GM19193 (cell line): ENCODE results near the gene C21orf58.

ENCODE experiments used
- POLR2A ChIP-seq: IDR thresholded peaks from 4 replicates; pipeline ENCODE4 v1.6.1; 2011; ENCODE audit not compliant: insufficient read depth, insufficient read length; ENCODE audit errors: extremely low read depth

Gene C21orf58

DNA sequence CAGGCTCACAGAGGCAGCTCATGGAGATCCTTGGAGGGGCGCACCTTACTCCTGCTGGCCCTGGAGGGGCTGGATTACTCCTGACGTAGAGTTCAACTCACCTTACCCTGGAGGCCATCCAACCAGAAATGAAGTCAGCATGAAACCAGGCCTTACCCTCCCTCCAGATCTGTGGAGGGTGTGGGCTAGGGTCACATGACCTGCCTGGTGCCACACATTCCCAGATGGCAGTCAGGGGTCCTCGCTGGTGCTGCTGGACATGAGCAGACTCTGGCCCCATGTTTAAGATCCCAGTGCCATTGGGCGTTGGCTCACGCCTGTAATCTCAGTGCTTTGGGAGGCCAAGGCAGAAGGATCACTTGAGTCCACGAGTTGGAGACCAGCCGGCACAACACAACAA lies 4.5 kb downstream of the C21orf58 start:
- TF ChIP-seq POLR2A: no peak

DNA sequence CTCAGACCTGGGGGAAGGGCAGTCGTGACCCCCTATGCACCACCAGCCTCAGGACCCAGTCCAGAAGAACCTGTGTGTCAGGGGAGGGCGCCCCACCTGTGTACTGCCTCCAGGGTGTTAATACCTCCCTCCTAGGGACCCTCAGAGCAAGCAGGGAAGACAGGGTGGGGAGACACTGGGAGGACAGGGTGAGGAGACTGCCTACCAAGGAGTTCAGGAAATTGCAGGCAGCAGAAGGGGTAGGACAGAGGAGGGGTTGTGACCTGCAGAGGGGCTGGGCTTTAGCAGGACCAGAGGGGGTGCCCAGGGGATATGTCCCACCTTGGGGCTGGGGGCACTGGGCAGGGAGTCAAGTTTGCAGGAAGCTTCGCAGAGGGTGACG lies 5.2 kb downstream of the C21orf58 start:
- no peak for TF ChIP-seq POLR2A

GRCh38 chr21:46317710-46318463 lies 5.8 kb downstream of the C21orf58 start:
- TF ChIP-seq POLR2A: no peak

- no peak for TF ChIP-seq POLR2A
Measured at GRCh38 chr21:46316708-46317324, 6.9 kb downstream of the C21orf58 start.

DNA sequence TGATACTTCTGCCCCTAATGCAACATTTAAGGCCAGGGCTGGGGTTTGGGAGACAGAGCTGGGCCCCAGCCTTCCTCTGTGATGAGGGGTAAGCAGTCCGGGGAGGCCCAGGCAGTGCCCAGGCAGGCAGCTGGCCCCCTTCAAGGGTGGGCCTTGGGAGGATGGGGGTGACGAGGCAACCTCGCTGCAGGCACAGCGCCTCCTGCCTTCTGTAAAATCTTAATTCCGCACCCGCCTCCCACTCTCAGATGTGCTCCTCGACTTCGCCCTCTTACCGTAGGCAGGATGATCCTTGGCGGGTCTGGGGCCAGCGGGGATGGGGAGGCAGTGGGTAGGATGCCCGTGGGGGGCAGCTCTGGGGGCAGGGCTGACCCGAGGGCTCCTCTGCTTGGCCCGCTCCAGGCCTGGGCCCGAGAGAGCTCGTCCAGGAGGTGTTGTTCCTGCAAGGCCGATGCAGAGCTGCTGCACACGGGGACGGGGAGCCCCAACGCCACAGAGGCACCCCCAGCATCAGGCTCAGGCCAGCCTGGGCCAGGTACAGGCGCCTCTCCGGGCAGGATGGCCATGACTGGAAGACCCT lies 9.1 kb downstream of the C21orf58 start:
- TF ChIP-seq POLR2A: no peak

- no peak for TF ChIP-seq POLR2A
Measured at GRCh38 chr21:46312949-46313348, 10.7 kb downstream of the C21orf58 start.

DNA sequence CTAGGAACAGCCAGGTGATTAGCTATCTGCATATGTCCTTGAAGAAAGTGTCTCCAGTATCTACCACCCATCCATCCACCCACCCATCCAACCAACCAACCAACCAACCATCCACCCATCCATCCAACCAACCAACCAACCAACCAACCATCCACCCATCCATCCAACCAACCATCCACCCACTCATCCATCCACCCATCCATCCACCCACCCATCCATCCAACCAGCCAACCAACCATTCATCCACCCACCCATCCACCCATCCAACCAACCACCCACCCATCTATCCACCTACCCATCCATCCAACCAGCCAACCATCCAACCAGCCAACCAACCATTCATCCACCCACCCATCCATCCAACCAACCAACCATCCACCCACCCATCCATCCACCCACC lies 12.1 kb downstream of the C21orf58 start:
- TF ChIP-seq POLR2A: no peak

DNA sequence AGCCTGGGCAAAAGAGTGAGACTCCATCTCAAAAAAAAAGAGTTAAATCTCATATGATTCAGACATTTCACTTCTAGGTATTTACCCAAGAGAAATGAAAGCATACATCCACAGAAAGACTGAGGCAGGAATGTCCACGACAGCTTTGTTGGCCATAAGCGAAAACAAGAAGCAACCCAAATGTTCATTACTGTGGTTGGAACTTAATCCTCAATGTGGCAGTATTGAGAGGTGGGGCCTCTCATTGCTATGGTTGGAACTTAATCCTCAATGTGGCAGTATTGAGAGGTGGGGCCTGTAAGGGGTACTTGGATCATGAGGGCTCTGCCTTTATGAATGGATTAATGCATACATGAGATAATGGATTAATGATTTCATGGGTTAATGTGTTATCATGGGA lies 15.2 kb downstream of the C21orf58 start:
- no peak for TF ChIP-seq POLR2A

- no peak for TF ChIP-seq POLR2A
Measured at GRCh38 chr21:46307625-46308024, 16.0 kb downstream of the C21orf58 start.

DNA sequence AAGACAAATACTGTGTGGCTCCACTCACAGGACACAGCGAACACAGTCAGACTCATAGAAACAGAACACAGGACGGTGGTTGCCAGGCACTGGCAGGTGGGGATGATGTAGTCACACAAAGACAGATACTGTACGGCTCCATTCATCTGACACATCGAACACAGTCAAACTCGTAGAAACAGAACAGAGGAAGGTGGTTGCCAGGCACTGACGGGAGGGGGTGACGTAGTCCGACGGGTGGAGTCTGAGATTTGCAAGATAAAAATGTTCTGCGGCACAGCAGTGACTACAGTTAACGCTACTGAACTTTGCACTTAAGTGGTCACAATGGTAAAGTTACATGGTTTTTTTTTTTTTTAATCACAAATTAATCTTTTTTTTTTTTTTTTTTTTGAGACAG lies 18.7 kb downstream of the C21orf58 start:
- no peak for TF ChIP-seq POLR2A

DNA sequence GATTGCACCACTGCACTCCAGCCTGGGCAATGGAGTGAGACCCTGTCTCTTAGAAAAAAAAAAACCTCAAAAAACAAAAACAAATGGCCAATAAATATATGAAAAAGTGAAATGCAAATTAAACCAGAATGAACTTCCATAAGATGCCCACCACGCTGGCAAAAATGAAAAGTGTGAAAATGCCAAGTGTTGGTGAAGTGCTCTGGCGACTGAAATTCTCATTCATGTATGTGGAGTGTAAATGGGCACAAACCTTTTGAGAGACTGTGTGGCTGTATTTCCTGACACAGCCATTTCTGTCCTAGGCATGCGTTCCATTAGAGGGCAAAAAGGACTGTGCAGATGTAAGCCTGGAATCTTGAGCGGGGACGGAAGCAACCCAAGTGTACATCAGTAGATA lies 19.2 kb downstream of the C21orf58 start:
- TF ChIP-seq POLR2A: no peak

GRCh38 chr21:46301759-46302158 lies 21.9 kb downstream of the C21orf58 start:
- TF ChIP-seq POLR2A: no peak

GRCh38 chr21:46299167-46299566 lies 24.5 kb downstream of the C21orf58 start:
- TF ChIP-seq POLR2A: no peak

GRCh38 chr21:46297338-46298271 lies 26.1 kb downstream of the C21orf58 start:
- TF ChIP-seq POLR2A: no peak

GRCh38 chr21:46295996-46296752 lies 27.5 kb downstream of the C21orf58 start:
- no peak for TF ChIP-seq POLR2A

- TF ChIP-seq POLR2A: no peak
Measured at GRCh38 chr21:46295177-46295770, 28.4 kb downstream of the C21orf58 start.
